Activated CD8-positive, alpha-beta memory T cell treated with anti-CD3 and anti-CD28 coated beads, Interleukin-2, amount 10 ng/mL, durations not matched to agents 7 days and 5 days (primary cell): ENCODE results near the gene MAGEH1. TPM values are rescaled to one million over a fixed set of nuclear protein-coding genes. Genes with fewer than 3 reads are reported as not detected.
"Not testable (repeated sequence)": the region's sequence is repeated elsewhere in the genome, so short reads cannot be mapped to it uniquely, and the experiment has no call there.

Experiments
- ATAC-seq: fragments of 150-1000 bp; cut with Tn5 transposase; one replicate; pipeline ENCODE4 v1.10.0; 2021; ENCODE audit warnings: moderate library complexity
- CTCF ChIA-PET: fragments of 350-600 bp; sonication (Branson Sonifier 250); formaldehyde crosslinking; loops from one replicate; lab custom pipeline; 2021; ENCODE audit warnings: antibody characterized with exemption; lab: Charles Lee
- DNase-seq: peaks from one replicate; pipeline ENCODE4 v3.0.0-alpha.2; 2020
- H3K27ac Mint-ChIP-seq: one replicate; pipeline ENCODE4 v1.8.0; 2021; ENCODE audit warnings: mild to moderate bottlenecking, mixed read lengths
- H3K27me3 Mint-ChIP-seq: one replicate; pipeline ENCODE4 v1.8.0; 2021; ENCODE audit warnings: mixed read lengths
- H3K36me3 Mint-ChIP-seq: one replicate; pipeline ENCODE4 v1.8.0; 2021; ENCODE audit warnings: mild to moderate bottlenecking, mixed read lengths
- H3K4me1 Mint-ChIP-seq: one replicate; pipeline ENCODE4 v1.8.0; 2021; ENCODE audit warnings: mixed read lengths
- H3K4me3 Mint-ChIP-seq: one replicate; pipeline ENCODE4 v1.8.0; 2021; ENCODE audit warnings: mild to moderate bottlenecking, moderate library complexity, mixed read lengths
- H3K9me3 Mint-ChIP-seq: one replicate; pipeline ENCODE4 v1.8.0; 2022; ENCODE audit warnings: low read depth, mixed read lengths
- total RNA-seq, 2 experiments: library from RNA; stranded (reverse); gene quantifications; one replicate each; pipeline ENCODE4 v1.2.3, GENCODE V29; 2021

The MAGEH1 gene
- total RNA-seq: 10 to 100 TPM; 14.6 to 17.9 TPM

- CTCF ChIA-PET: interaction anchor here (0.9 to 1.0 kb wide), 3 partner anchors 36 to 456 kb away, joined by 3 to 4 read pairs (median 3); no protein-coding TSS in a partner anchor
- H3K27me3 Mint-ChIP-seq: no peaks in the 10 kb centered on the region
- peak within 1 kb of the TSS; percentile 92 for H3K4me3 Mint-ChIP-seq
- peak within 1 kb of the TSS; percentile 91 for H3K27ac Mint-ChIP-seq
- ATAC-seq: peak; percentile 97
- DNase-seq: peak; percentile 88
- no peaks in the 10 kb centered on the region for H3K9me3 Mint-ChIP-seq
- H3K36me3 Mint-ChIP-seq: no peaks in the 10 kb centered on the region
- H3K4me1 Mint-ChIP-seq: peaks cover 12% of the 10 kb centered on the region
Measured at GRCh38 chrX:55451990-55452832, at the start of gene MAGEH1. Gene MAGEH1, plus strand, starts transcription at chrX:55452127. Its CDS starts 248 bp downstream, at chrX:55452375.

GRCh38 chrX:55427079-55427478, 24.8 kb upstream of the MAGEH1 start:
- CTCF ChIA-PET, H3K4me3 Mint-ChIP-seq: not testable (repeated sequence)

GRCh38 chrX:55443468-55443867, 8.5 kb upstream of the MAGEH1 start:
- DNase-seq, H3K9me3 Mint-ChIP-seq, H3K4me1 Mint-ChIP-seq, H3K36me3 Mint-ChIP-seq, H3K27ac Mint-ChIP-seq, H3K4me3 Mint-ChIP-seq, ATAC-seq, H3K27me3 Mint-ChIP-seq, CTCF ChIA-PET: not testable (repeated sequence)

More at GRCh38 chrX:55427079-55427478, 24.8 kb upstream of the MAGEH1 start:
- not testable (repeated sequence) for H3K4me1 Mint-ChIP-seq, H3K36me3 Mint-ChIP-seq, H3K27ac Mint-ChIP-seq, ATAC-seq, DNase-seq, H3K27me3 Mint-ChIP-seq, H3K9me3 Mint-ChIP-seq

GRCh38 chrX:55450259-55450658, 1.7 kb upstream of the MAGEH1 start:
- H3K4me3 Mint-ChIP-seq: no peak overlapping the region
- DNase-seq (no peak), ATAC-seq (no peak)
- peaks cover 4% of the 10 kb centered on the region for H3K27me3 Mint-ChIP-seq
- no peaks in the 10 kb centered on the region for H3K36me3 Mint-ChIP-seq
- no peak overlapping the region for H3K27ac Mint-ChIP-seq
- CTCF ChIA-PET: no interaction called here
- H3K9me3 Mint-ChIP-seq: no peaks in the 10 kb centered on the region
- peaks cover 12% of the 10 kb centered on the region for H3K4me1 Mint-ChIP-seq

GRCh38 chrX:55451141-55451540, 786 bp upstream of the MAGEH1 start:
- Mint-ChIP-seq H3K36me3 (no peaks in the 10 kb centered on the region), H3K27ac (no peak overlapping the region), H3K27me3 (peaks cover under 1% of the 10 kb centered on the region), H3K9me3 (no peaks in the 10 kb centered on the region), H3K4me3 (peak overlapping the region; percentile 92), H3K4me1 (peaks cover 12% of the 10 kb centered on the region)
- CTCF ChIA-PET: interaction anchor here (1.0 kb wide), 1 partner anchor 38 kb away, joined by 3 read pairs; no protein-coding TSS in a partner anchor
- no peak for ATAC-seq
- no peak for DNase-seq

GRCh38 chrX:55451626-55451989, 319 bp upstream of the MAGEH1 start:
- Mint-ChIP-seq H3K9me3 (no peaks in the 10 kb centered on the region), H3K4me3 (peak overlapping the region; percentile 92), H3K4me1 (peaks cover 12% of the 10 kb centered on the region), H3K27me3 (no peaks in the 10 kb centered on the region), H3K36me3 (no peaks in the 10 kb centered on the region), H3K27ac (peak overlapping the region; percentile 91)
- CTCF ChIA-PET: interaction anchor here (0.9 to 1.0 kb wide), 3 partner anchors 37 to 457 kb away, joined by 3 to 4 read pairs (median 3); no protein-coding TSS in a partner anchor
- no peak for DNase-seq
- ATAC-seq: no peak

- H3K4me1 Mint-ChIP-seq: peaks cover 12% of the 10 kb centered on the region
- peak overlapping the region; percentile 91 for H3K27ac Mint-ChIP-seq
- H3K27me3 Mint-ChIP-seq: no peaks in the 10 kb centered on the region
- H3K36me3 Mint-ChIP-seq: no peaks in the 10 kb centered on the region
- H3K4me3 Mint-ChIP-seq: peak overlapping the region; percentile 92
- CTCF ChIA-PET: no interaction called here
- H3K9me3 Mint-ChIP-seq: no peaks in the 10 kb centered on the region
- DNase-seq (no peak), ATAC-seq (no peak)
Measured at GRCh38 chrX:55452833-55453124, 852 bp downstream of the MAGEH1 start.

GRCh38 chrX:55455708-55456107, 3.8 kb downstream of the MAGEH1 start:
- H3K4me3 Mint-ChIP-seq, H3K27ac Mint-ChIP-seq, H3K27me3 Mint-ChIP-seq, H3K9me3 Mint-ChIP-seq, H3K36me3 Mint-ChIP-seq, DNase-seq, ATAC-seq, CTCF ChIA-PET: not testable (repeated sequence)
- H3K4me1 Mint-ChIP-seq: peaks cover 12% of the 10 kb centered on the region

GRCh38 chrX:55459426-55459825, 7.5 kb downstream of the MAGEH1 start:
- H3K27me3 Mint-ChIP-seq, H3K9me3 Mint-ChIP-seq, H3K36me3 Mint-ChIP-seq, H3K4me1 Mint-ChIP-seq, ATAC-seq, H3K27ac Mint-ChIP-seq, CTCF ChIA-PET, H3K4me3 Mint-ChIP-seq, DNase-seq: not testable (repeated sequence)

GRCh38 chrX:55459926-55460325, 8.0 kb downstream of the MAGEH1 start:
- H3K27me3 Mint-ChIP-seq, CTCF ChIA-PET, DNase-seq, H3K9me3 Mint-ChIP-seq, H3K4me3 Mint-ChIP-seq, H3K36me3 Mint-ChIP-seq, H3K27ac Mint-ChIP-seq, H3K4me1 Mint-ChIP-seq: not testable (repeated sequence)
- ATAC-seq: peak; percentile 42

GRCh38 chrX:55464050-55464449, 12.1 kb downstream of the MAGEH1 start:
- H3K4me1 Mint-ChIP-seq, H3K36me3 Mint-ChIP-seq, CTCF ChIA-PET, H3K4me3 Mint-ChIP-seq, ATAC-seq, H3K27ac Mint-ChIP-seq, H3K9me3 Mint-ChIP-seq, H3K27me3 Mint-ChIP-seq, DNase-seq: not testable (repeated sequence)

- H3K36me3 Mint-ChIP-seq, CTCF ChIA-PET, DNase-seq, H3K9me3 Mint-ChIP-seq, ATAC-seq, H3K27me3 Mint-ChIP-seq, H3K4me3 Mint-ChIP-seq, H3K4me1 Mint-ChIP-seq, H3K27ac Mint-ChIP-seq: not testable (repeated sequence)
Measured at GRCh38 chrX:55465108-55465507, 13.2 kb downstream of the MAGEH1 start.

- H3K9me3 Mint-ChIP-seq, H3K36me3 Mint-ChIP-seq, H3K4me3 Mint-ChIP-seq, CTCF ChIA-PET, ATAC-seq, H3K27ac Mint-ChIP-seq, H3K27me3 Mint-ChIP-seq, DNase-seq, H3K4me1 Mint-ChIP-seq: not testable (repeated sequence)
Measured at GRCh38 chrX:55465791-55466190, 13.9 kb downstream of the MAGEH1 start.

- H3K4me1 Mint-ChIP-seq, H3K36me3 Mint-ChIP-seq, H3K27ac Mint-ChIP-seq, CTCF ChIA-PET, DNase-seq, H3K9me3 Mint-ChIP-seq, H3K4me3 Mint-ChIP-seq, ATAC-seq, H3K27me3 Mint-ChIP-seq: not testable (repeated sequence)
Measured at GRCh38 chrX:55479956-55480355, 28.0 kb downstream of the MAGEH1 start.
